Small intestine (tissue), 7 donors: ENCODE measurements around the gene CGNL1. TPM values are rescaled to one million over a fixed set of nuclear protein-coding genes. Genes with fewer than 3 reads are reported as not detected.
A peak's percentile ranks its signal among the peaks of the same experiment; 100 is the strongest.

Experiments used
- DNase-seq, 2 donors: peaks; one replicate each; pipeline versions ENCODE4 v3.0.0 to v3.0.0-alpha.2; 2013
- FAIRE-seq: peaks from 2 replicates; lab custom pipeline; 2012; peaks lifted over from hg19 to GRCh38; lab: Jason Lieb, UNC
- H3K27ac ChIP-seq, 3 donors: one replicate each; pipeline ENCODE4 v1.5.1; 2013; ENCODE audit warnings: low read length in 2 of 3, mild to moderate bottlenecking in 2 of 3, control low read depth in 1 of 3, inconsistent platforms in 1 of 3, low read depth in 1 of 3, moderate library complexity in 1 of 3
- H3K27me3 ChIP-seq, 3 donors: one replicate each; pipeline ENCODE4 v1.6.1; 2013; ENCODE audit warnings: low read length in 3 of 3, inconsistent platforms in 1 of 3; ENCODE audit not compliant: control insufficient read depth in 3 of 3, insufficient read depth in 3 of 3
- H3K36me3 ChIP-seq, 3 donors: one replicate each; pipeline ENCODE4 v1.6.1; 2013; ENCODE audit warnings: low read length in 3 of 3, inconsistent platforms in 1 of 3, low read depth in 1 of 3, mild to moderate bottlenecking in 1 of 3, moderate library complexity in 1 of 3; ENCODE audit not compliant: control insufficient read depth in 3 of 3, insufficient read depth in 2 of 3
- H3K4me1 ChIP-seq, 3 donors: one replicate each; pipeline ENCODE4 v1.6.1; 2013; ENCODE audit warnings: low read length in 2 of 3, inconsistent platforms in 1 of 3, low read depth in 1 of 3, mild to moderate bottlenecking in 1 of 3, moderate library complexity in 1 of 3; ENCODE audit not compliant: control insufficient read depth in 3 of 3, insufficient read depth in 2 of 3
- H3K4me3 ChIP-seq, 3 donors: one replicate each; pipeline ENCODE4 v1.5.1; 2013; ENCODE audit warnings: low read length in 3 of 3, control low read depth in 1 of 3, inconsistent platforms in 1 of 3, low read depth in 1 of 3, mild to moderate bottlenecking in 1 of 3, moderate library complexity in 1 of 3
- H3K9me3 ChIP-seq, 2 donors: one replicate each; pipeline ENCODE4 v1.6.1; 2013; ENCODE audit warnings: low read depth in 1 of 2, low read length in 1 of 2; ENCODE audit not compliant: control insufficient read depth in 2 of 2, insufficient read depth in 1 of 2
- WGBS, 3 donors: extraction: QIAGEN DNeasy Blood & Tissue Kit; methylation state at CpG; one replicate each; pipeline ENCODE4 v1.1.7; 2013; 5-methylcytosine and 5-hydroxymethylcytosine counted together
- polyA plus RNA-seq, 4 donors: library from polyadenylated mRNA; stranded (reverse) in 3 of 4; unstranded in 1 of 4; fragments of 200-250 nt in 3 of 4; fragments of 120-200 nt in 1 of 4; gene quantifications; one replicate each; pipeline versions ENCODE4 v1.2.1 to v1.2.3, GENCODE V29; 2013
- donor health status: healthy with polysubstance abuse.
- donor health status: control.
- donor health status: control.
- donor health status: Bipolar disorder and iron deficiency.
- donor health status: healthy.

Gene CGNL1
- polyA plus RNA-seq, 4 donors, result 0.81 to 5.1 (median 1.9) TPM

DNA sequence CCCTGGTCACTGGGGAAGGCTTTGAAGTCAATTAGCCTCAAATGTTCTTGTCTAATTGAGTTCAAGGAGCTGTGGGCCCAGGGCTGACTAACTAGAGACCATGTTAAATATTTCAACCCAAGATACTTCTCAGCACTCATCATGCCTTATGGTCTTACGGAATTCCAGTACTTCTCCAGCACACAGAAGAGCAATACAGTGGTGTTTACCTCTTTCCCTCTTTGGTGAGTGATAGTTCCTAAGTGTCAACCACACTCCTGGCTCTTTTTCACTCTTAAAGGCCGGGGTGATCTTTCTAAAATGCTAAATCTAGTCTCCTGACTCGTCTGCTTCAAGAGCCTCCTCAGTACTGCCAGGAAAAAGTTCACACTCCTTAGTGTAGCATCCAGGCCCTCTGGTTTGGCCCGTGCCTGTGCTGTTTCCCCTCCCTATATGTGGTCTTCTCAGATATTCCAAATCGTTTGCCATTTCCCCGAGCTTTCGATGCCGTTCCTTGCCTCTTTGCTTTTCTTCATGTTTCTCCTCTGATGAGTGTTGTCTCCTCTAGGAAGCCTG is 220.1 kb downstream of the CGNL1 start:
- FAIRE-seq (no peak), DNase-seq (no peak)
- H3K4me3 ChIP-seq, result no peak overlapping the region

DNA sequence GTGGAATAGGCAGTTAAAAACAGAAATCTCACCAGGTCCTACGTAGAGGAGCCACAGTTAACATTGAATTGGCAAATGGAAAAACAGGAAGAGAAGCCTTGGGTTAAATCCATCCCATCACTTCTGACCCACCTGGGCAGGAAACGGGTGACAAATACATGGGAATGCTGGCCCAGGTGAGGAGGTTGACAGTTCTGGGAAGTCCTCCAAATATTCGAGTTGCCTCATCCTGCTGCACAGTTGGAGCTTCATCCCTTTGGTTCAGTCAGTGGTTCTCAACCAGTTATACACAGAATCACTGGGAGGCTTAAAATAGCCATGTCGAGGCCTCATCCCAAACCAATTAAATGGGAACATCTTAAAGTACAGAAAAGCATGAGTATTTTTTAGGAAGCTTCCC is 220.7 kb downstream of the CGNL1 start:
- Histone ChIP-seq H3K4me3 (no peak overlapping the region), H3K36me3 (peaks cover 0 to 8% (median 0%) of the 10 kb centered on the region in 3 donors), H3K27ac (no peak overlapping the region), H3K4me1 (peaks cover 0 to 65% (median 8%) of the 10 kb centered on the region in 3 donors), H3K9me3 (no peaks in the 10 kb centered on the region), H3K27me3 (no peaks in the 10 kb centered on the region)
- FAIRE-seq (no peak), DNase-seq (no peak)
- 57 to 73% (median 62%) methylated on average over 4 of the region's 4 CpGs for WGBS, 3 donors

More for the DNA sequence above, 220.1 kb downstream of the CGNL1 start:
- peaks cover 0 to 63% (median 6%) of the 10 kb centered on the region in 3 donors for H3K4me1 ChIP-seq
- peaks cover 0 to 6% (median 0%) of the 10 kb centered on the region in 3 donors for H3K36me3 ChIP-seq
- no peaks in the 10 kb centered on the region for H3K27me3 ChIP-seq
- H3K9me3 ChIP-seq, result no peaks in the 10 kb centered on the region
- WGBS, 3 donors, result 83 to 84% (median 84%) methylated on average over 8 of the region's 8 CpGs
- H3K27ac ChIP-seq, result peak overlapping the region in 2 of 3 donors; percentile 6 to 81

DNA sequence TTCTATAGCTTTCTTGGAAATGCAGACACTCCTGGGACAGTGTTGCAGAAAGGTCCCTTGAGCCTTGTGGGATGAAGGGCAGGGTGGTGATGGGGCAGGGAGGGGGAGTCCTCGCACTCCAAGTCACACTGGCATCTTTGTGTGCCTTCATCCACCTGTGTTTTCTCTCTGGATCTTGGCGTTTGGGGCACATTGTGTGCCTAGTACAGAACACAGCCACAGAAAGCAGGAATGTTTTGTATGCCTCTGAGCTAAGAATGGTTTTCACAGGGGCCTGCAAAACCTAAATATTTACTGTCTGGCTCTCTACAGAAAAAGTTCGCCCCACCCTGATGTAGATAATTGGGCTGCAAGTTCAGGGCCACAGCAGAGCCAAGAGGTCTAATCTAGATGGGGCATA is 221.1 kb downstream of the CGNL1 start:
- Histone ChIP-seq H3K4me3 (no peak overlapping the region), H3K9me3 (no peaks in the 10 kb centered on the region), H3K4me1 (peaks cover 0 to 65% (median 8%) of the 10 kb centered on the region in 3 donors), H3K27me3 (no peaks in the 10 kb centered on the region), H3K36me3 (peaks cover 0 to 8% (median 0%) of the 10 kb centered on the region in 3 donors), H3K27ac (peak overlapping the region in 1 of 3 donors; percentile 32)
- WGBS, 3 donors, result 22 to 51% (median 22%) methylated on average over 3 of the region's 3 CpGs
- FAIRE-seq, result no peak
- no peak for DNase-seq

DNA sequence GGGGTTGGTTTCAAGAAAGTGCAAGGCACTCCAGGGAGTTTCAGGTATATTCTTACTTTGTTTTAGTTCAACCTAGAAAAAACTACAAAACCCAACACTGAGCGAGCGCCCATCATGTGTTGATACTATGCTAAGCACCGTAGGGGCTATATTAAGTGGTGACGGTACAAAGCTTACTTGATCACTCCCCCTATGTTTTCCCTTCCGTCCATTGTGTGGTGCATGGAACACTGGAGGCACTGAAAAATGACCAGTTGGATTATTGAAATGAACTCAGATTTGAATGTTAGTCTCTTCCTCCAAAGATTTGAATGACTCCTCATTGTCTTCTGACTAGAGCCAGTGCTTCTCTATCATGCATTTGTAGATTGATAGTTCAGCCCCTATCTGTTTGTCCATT is 222.0 kb downstream of the CGNL1 start:
- Histone ChIP-seq H3K36me3 (peaks cover 0 to 8% (median 0%) of the 10 kb centered on the region in 3 donors), H3K4me3 (no peak overlapping the region), H3K9me3 (no peaks in the 10 kb centered on the region), H3K27ac (peak overlapping the region in 2 of 3 donors; percentile 81 to 82), H3K4me1 (peaks cover 0 to 65% (median 8%) of the 10 kb centered on the region in 3 donors), H3K27me3 (no peaks in the 10 kb centered on the region)
- DNase-seq, result no peak
- no peak for FAIRE-seq
- 89 to 98% (median 92%) methylated on average over 5 of the region's 5 CpGs for WGBS, 3 donors

DNA sequence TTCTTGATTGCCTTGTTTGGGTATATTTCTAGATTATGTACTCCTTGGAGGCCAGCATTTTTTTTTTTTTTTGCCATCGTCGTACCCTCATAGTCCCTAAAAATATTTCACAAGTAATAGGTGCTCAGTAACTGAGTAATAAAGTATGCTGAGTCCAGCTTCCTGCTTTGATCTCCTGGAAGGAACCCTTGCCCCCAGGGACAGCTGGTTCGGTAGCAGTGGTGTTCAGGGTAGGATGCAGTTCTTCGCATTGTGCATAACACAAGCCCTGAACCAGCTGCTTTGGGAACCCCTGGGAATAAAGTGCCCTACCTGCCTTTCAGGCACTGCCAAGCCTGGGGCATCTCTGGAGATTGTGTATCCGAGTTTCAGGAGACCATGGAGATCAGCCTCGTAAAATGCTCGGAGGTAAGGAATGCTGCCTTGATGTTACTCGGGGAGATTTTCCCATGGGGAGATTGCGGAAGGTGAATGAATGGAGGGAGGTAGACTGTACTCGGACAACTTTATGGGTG is 223.0 kb downstream of the CGNL1 start:
- H3K4me1 ChIP-seq, result peaks cover 0 to 63% (median 8%) of the 10 kb centered on the region in 3 donors
- FAIRE-seq (no peak), DNase-seq (peak; percentile 82 to 89)
- WGBS, 3 donors, result 16 to 61% (median 29%) methylated on average over 10 of the region's 10 CpGs
- peaks cover 0 to 14% (median 2%) of the 10 kb centered on the region in 3 donors for H3K36me3 ChIP-seq
- no peaks in the 10 kb centered on the region for H3K27me3 ChIP-seq
- no peaks in the 10 kb centered on the region for H3K9me3 ChIP-seq
- H3K27ac ChIP-seq, result peak overlapping the region; percentile 26 to 82 (median 81)
- H3K4me3 ChIP-seq, result peak overlapping the region in 2 of 3 donors; percentile 39 to 47

DNA sequence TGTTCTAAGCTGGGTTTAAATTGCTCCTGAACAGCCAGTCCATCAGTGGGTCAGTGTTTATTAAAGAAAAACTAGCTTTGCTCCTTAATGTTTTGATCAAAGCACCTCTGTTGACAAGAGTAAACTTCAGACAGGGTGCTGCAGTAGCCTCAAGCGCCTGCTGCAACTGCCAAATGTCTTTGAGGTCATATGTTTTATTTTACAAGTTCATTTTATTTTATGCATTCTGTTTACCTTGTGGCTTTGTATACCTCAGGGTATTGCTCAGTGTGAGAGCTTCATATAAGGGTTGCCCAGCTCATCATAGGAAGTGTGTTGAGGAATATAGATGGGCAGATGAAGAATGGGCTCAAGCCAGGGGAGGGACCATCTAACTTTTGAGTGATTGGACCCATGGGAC is 223.9 kb downstream of the CGNL1 start:
- Histone ChIP-seq H3K36me3 (peaks cover 0 to 20% (median 2%) of the 10 kb centered on the region in 3 donors), H3K9me3 (no peaks in the 10 kb centered on the region), H3K4me3 (peak overlapping the region in 2 of 3 donors; percentile 39 to 47), H3K27ac (peak overlapping the region in 1 of 3 donors; percentile 82), H3K27me3 (no peaks in the 10 kb centered on the region), H3K4me1 (peaks cover 0 to 57% (median 8%) of the 10 kb centered on the region in 3 donors)
- DNase-seq, result no peak
- 32 to 61% (median 40%) methylated on average over 1 of the region's 1 CpG for WGBS, 3 donors
- no peak for FAIRE-seq

Other genes starting within 250 kb of the CGNL1 start
- gene MYZAP, start 215.4 kb downstream of the CGNL1 start, polyA plus RNA-seq, result 10 to 100 TPM; 12.8 to 38.6 (median 28.5) TPM